Stromal cell of bone marrow (primary cell): ENCODE results near the gene SLC1A7.

Experiments
- DNase-seq: peaks from one replicate; pipeline ENCODE4 v3.0.0-alpha.2; 2012; ENCODE audit warnings: low read depth

SLC1A7 gene

DNA sequence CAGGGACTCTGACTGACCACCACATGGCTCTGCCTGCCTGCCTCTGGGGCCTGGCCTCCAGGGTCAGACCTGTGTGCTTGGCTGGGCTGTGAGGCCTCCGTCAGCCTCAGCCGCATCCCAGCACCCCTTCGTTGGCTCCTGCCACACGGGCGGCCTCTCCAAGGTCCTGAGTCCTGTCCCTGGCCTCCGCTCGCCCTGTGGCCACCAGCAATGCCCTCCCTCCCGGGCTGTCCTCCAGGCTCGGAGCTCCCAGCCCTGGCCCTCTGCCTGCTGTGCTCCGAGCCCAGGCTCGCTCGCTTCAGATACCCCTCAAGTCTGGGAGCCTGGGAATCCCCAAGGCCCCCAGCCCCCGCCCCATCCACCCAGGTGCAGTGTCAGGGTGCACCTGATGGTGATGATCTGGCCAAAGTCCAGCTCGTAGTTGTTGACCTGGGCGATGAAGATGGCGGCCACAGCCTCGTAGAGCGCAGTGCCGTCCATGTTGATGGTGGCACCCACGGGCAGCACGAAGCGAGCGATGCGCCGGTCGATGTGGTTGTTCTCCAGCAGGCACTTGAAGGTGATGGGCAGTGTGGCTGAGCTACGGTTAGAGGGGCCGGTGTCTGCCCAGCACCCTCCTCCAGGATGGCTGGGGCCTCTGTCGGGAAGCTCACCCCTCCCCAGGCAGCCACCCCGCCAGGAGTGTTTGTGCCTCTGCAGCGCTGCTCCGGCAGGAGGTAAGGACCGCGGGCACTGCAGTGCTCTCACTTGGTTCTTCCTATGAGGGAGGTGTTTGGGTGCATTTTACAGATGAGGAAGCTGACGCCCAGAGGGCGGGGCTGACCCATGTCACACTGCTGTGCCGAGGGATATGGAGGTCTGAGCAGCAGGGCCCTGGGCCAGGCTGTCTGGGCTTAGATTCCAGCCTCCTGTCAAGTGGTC lies 52.0 kb downstream of the SLC1A7 start:
- DNase-seq, result no peak

DNA sequence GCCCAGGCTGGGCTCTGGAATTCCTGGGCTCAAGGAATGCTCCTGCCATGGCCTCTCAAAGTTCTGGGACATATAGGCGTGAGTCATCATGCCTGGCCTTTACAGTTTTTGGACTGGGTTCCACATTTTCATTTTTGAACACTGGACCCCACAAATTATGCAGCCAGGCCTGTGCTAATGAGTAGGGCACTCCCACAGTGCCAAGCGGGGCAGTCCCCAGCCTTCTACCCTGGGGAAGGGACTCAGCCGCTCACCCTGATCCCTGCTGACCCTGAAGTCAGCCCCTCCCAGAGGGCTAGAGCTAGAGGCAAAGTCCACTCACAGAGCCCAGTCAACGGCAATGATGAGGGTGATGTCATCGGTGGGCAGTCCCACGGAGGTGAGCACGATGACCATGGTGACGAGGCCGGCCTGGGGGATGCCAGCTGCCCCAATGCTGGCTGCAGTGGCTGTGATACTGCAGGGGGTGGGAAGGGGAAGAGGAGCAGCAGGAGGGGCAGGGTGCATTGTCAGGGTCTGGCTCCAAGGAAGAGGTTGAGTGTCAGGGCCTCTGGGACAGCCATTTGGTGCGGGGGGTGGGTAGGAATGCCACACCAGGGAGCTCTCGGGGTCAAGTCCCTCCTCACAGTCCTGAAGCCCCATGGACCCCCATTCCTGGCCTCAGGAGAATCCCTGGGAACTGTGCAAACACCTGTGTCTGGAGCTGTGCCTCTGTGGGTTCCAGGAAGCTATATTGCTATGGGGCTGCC lies 52.8 kb downstream of the SLC1A7 start:
- DNase-seq, result no peak

DNA sequence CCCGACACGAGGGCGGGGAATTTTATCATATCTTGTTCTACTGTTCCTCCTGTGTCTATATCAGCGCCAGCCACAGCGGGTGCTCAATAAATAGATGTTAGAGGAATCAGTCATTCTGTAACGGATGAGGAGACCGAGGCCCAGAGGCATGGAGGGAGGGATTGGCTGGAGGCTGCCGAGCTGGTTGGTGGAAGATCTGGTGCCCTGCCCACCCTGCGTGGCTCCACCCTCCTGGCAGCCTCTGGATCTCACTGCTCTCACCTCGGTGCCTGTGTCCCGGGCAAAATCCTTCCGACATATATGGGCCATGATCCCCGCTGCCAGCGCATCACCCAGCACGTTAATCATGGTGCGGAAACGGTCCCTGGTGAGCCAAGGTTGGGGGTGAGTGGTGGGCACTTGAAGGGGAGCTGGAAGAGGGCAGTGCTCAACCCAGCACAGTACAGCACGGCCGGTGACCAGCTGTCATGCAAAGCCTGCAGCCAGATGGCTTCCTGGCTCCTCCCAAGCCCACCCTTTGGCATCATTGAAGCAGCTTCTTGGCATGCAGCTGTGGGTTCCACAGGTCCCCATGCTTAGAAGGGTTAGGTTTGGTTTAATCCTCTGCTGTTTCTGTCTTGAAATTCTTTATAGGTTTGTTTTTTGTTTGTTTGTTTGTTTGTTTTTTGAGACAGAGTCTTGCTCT lies 53.7 kb downstream of the SLC1A7 start:
- DNase-seq, result no peak

DNA sequence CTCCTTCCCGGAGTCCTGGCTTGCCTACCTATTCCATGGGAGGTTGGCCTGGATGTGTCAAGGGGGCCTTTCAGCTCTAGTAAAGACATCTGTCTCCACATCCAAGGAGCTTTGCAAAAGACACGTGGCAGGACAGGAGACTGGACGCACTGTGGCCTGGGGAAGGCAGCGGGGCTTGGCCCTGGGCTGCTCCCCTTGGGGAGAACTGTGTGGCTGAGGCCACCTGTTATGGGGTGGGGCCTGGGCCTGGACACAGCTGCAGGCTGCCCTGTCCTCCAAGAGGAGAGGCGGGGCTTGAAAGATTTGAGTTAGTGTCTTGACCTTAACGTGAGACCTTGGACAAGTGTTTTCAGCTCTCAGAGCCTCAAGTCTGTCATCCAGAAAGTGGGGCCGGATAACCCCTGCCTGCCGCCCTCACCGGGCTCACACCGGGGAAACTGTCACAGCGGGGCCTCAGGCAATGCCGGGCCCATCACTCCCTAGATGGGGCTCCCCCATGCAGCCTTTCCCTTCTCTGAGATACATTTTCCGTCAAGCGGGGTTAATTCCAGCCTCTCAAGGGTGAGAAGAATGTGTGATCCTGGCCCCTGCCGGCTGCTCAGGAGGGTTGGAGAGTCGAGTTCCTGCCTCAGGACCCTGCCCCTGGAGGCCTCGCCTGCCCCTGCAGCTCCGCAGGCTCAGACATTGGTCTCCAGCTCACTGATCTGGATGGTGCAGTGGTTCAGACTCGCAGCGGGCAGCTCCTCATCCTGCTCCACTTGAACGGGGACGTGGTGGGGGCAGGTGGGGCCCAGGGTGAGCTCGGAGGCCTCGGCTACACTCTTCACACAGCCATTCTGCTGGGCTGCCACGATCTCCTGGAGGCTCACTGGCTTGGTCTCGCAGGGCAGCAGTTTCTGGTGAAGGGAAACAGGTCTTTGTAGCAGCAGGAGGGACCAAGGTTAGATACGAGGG lies 54.8 kb downstream of the SLC1A7 start:
- no peak for DNase-seq

DNA sequence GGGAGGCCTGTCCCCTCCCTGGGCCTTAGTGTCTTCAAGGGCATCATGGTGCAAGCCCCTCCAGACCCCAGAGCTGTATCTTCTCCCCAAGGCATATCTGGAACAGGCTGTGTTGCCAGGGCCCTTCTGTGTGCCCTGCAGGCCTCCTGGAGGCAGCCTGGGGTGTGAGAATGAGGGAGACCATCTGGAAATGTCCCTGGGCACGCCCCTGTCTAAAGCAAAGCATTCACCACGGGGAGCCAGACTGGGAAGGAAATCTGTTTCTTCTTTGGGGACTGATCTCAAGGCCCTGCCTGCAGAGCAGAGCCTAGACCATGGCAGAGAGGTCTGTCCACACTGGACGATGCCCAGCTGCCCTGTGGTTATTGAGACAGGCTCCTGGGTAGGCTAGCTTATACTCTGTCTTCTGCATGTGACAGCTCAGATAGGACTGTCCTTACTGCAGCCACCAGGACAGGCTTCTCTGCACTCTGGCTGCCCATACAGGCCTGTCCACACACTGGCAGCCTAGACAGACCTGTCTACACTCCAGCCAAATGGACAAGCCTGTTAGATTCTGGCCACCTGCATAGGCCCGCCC lies 55.9 kb downstream of the SLC1A7 start:
- DNase-seq, result no peak

DNA sequence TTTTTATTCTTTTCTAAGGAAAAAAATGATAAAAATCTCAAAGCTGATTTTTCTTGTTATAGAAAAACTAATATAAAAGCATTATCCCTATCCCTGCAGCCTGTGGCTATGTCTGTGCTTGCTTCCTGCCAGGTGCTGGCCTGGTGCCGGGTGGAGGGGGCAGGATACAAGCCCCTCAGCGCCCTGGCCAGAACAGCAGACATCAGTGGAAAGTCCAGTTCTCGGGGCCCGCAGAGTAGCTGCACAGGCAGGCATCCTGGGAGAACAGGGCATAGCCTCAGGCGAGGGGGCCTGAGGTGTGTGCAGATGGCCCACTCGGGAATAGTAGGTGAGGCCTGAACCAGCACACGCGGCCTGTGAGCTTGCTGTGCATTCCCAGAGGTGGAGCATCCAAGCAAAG lies 57.0 kb downstream of the SLC1A7 start:
- no peak for DNase-seq

DNA sequence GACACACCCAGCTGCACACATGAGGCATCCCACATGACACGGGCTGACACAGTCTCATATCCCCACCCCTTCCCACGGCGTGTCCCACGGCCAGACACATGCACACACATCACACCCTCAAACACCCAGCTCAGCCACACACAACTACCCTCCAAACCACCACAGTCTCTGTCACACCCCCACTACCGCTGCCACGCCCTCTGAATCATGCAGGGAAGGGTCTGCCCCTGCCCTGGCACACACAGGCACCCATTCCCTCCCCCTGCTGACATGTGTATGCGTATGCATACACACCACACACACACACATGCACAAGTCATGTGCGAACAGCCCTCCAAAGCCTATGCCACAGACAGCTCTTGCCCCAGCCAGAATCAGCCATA lies 57.9 kb downstream of the SLC1A7 start:
- no peak for DNase-seq

DNA sequence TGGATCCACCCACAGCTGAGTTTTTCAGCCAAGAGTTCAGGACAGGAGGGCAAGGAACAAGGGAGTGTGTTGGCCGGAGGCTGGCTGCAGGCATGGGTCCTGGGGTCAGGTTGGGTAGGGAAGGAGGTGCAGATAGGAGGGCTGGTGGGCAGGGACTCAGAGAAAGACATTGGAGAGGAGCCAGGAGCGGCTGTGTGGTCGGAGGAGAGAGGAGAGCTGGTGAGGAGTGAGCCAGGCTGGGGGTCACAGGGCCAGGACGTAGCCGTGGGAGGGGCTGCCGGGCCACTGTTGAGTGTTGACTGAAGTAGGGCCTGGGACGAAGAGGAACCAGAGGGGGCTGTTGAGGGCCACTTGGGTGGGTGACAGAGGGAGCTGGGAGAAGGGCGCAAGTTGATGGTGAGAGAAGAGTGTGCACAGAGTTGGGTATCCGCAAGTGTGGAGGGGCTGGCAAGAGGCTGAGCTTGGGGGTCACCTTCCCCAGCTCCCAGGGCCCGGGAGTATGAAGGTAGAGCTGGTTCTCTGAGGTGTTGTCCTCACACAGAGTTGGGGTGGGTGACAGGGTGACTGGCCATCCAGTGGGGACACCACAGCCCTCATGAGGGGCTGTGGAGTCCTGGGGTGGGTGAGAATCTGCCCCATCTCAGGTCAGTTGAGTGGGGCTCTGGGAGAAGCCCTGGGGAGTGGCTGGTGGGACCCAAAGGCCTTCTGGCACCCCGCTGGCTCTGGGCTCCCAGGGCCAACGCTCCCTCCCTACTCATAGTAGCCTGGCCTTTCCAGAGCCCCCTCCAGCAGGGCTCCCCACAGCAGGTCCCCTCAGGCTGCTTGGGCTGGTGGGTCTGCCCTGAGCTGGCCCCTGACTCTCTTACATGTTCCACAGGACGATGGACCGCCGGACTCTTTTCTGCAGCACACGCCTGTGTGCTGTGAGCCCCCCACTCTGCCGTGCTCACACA lies 58.5 kb downstream of the SLC1A7 start:
- DNase-seq, result no peak

DNA sequence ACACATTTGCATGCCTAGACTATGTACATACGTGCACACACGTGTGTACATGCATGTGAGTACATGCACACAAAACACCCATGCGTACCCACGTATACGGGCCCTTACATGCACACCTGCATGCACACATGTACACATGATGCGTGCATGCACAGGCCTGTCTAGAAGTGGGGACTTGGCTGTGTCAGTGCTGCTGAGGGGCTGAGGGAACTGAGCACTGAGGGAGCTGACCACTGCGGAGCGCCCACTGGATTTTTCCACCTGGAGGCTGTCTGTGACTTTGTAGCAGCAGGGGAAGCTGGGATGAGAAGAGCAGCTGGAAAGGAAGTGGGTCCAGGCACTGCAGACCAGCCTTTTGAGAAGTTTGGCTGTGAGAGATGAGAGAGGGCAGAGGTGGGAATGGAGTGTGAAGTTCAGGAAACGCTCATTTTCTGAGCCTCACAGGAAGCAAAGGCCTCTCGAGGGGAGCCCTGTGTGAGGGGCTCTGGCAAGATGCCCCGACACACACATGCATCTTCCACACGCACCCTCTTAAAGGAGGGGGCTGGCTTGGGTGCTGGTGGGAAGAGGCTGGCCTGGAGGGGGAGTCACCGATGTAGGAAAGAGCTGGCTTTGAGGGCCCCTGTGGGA lies 59.5 kb downstream of the SLC1A7 start:
- DNase-seq, result no peak

DNA sequence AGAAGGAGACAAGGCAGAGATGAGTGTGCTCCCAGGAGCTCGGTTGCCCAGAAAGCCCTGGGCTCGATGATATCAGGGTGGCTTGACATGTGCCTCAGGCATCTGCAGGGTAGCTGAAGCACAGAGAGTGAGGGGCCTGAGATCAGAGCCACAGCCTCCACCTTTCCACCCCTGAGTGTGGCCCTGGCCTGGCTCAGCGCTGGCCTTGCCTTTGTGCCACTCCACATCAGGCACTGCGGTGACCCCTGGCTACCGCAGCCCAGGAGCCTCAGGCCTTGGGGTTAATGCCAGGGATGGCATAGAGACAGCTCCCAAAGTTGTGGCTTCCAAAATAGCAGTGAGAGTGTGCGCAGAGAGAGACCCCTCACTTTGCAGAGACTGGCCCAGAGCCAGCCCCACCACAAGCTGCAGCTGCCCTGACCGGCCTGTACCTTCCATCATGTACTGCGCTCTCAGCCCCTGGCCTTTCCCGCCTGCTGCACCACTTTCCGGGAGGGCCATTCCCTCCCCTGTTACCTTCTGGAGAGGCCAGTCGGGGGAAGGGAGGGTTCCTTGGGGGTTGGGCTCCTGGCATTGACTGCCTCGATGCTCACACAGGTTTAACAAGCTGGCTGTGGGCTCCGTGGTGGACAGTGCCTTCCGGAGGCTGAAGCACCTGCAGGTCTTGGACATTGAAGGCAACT lies 60.9 kb downstream of the SLC1A7 start:
- no peak for DNase-seq

DNA sequence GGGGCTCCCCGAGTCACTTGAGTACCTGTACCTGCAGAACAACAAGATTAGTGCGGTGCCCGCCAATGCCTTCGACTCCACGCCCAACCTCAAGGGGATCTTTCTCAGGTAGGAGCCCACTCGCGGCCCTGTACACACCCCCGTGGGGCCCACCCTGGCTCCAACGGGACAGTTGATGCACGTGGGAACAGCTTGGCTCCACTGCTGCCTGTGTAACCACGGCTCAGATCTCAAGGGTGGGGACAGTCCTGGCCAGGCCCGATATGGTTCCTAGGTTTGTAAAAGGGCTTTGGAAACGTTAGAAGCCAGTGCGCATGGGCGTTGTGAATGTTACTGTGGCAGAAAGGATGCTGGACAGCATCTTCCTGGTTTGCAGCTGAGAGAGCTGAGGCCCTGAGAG lies 61.7 kb downstream of the SLC1A7 start:
- no peak for DNase-seq

DNA sequence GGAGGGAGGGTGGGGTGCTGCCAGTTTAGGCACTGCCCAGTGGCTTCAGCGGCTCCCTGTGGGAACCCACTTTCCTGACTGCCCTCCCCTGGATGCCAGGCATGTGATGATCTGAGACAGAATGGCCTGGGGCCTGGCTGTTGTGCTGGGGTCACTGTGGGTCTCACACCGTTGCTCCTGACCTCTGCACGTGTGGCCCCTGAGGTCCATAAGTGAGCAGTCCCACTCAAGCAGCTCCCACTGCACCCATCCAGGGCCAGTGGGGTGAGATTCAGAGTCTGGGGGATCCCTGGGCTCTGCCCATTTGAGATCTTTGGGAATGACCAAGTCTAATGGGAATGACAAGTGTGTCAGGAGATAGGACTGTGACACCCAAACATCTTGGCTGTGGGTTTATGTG lies 62.4 kb downstream of the SLC1A7 start:
- DNase-seq, result no peak

DNA sequence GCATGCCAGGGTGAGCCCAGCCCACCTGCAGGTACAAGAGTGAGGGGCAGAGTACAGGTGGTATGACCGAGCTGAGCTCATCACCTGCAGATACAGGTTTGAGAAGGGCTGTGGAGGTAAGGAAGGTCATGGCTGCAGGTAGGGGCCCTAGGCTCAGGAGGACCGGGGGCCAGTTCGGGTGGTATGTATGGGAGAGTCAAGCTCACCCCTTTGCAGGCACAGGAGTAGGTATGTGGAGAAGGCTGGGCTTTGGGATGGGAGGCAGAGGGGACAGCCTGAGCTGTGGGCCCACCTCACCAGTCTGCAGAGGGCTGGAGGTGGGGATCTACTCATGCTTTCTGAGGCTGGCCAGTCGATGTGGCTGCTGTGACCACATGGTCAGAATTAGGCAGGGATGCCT lies 63.2 kb downstream of the SLC1A7 start:
- no peak for DNase-seq

DNA sequence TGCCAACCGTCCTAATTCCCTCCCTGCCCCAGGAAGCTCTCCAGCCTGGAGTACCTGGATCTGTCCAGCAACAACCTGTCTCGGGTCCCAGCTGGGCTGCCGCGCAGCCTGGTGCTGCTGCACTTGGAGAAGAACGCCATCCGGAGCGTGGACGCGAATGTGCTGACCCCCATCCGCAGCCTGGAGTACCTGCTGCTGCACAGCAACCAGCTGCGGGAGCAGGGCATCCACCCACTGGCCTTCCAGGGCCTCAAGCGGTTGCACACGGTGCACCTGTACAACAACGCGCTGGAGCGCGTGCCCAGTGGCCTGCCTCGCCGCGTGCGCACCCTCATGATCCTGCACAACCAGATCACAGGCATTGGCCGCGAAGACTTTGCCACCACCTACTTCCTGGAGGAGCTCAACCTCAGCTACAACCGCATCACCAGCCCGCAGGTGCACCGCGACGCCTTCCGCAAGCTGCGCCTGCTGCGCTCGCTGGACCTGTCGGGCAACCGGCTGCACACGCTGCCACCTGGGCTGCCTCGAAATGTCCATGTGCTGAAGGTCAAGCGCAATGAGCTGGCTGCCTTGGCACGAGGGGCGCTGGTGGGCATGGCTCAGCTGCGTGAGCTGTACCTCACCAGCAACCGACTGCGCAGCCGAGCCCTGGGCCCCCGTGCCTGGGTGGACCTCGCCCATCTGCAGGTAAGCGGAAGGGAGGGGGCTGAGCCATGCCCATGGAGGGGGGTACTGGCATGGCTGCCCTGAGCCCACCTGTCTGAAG lies 63.9 kb downstream of the SLC1A7 start:
- DNase-seq, result no peak

DNA sequence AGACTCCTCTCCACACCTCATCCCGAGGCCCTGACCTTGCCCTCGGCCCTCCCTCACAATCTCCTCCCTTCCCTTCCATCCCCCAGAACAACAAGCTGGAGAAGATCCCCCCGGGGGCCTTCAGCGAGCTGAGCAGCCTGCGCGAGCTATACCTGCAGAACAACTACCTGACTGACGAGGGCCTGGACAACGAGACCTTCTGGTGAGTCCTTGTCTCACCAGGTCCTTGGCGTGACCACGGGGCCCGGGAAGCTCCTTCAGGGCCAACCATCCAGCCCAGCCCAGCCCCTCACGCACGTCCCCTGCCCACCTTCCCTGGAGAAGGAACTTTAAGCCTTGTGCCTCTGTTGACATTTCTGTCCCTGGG lies 64.9 kb downstream of the SLC1A7 start:
- no peak for DNase-seq

DNA sequence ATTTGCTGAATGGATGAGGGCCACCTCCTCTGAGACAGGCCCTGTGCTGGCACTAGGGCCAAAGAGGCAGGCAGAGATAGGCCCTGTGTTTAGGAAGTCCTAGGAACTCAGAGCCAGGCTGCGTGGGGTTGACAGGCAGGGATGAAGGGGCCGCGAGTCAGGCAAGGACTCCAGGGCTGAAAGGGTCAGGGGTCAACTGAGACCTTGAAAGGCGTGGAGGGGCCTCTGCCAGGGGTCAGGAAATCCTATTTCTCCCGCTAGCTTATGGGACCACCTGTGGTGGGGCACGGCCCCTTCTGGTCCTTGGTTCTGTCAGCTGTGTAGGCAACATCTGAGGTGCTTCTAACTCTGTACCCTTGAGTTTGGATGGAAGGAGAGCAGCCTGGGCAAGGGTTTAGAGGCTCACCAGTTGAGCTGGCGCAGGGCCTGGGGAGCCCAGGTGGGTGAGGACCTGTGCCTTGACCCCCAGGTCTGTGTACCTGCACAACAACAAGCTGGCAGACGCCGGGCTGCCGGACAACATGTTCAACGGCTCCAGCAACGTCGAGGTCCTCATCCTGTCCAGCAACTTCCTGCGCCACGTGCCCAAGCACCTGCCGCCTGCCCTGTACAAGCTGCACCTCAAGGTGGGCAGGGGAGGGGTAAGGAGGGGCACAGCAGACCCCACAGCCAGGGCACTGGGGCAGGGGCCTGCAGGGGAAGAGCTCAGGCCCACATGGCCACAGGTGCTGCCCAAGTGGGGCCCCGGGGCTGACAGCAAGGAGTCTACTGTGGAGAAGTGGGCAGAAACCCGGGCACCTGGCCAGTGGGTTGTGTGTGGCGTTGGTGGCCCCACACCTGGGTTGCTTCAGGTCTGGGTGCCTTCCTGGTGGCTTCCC lies 65.5 kb downstream of the SLC1A7 start:
- no peak for DNase-seq

DNA sequence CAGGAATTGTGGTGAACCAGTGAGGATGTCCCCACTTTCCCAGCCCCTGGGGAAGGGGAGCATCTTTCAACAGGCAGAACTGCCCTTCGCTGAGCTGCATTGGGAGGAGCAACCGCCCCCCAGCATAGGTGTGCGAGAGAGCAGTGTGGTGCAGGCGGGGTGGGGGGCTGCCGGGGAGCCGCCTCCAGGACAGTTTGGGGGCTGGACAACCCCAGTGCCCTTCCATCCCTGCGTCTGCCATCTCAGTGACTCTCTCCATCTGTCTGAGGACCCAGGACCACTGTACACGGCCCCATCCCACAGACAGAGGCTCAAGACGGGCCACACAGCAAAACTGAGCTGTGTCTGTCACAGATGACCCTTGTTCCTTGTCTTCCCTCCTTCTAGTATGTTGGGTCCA lies 66.3 kb downstream of the SLC1A7 start:
- DNase-seq, result no peak
